Stimulated activated CD8-positive, alpha-beta memory T cell treated with anti-CD3 and anti-CD28 coated beads, Interleukin-4, amount 100 ng/mL, for 48 hours (primary cell): Measurements from ENCODE around the gene BMPR1A.
A peak's percentile ranks its signal among the peaks of the same experiment; 100 is the strongest.

Source experiments
- DNase-seq: peaks from one replicate; pipeline ENCODE4 v3.0.0-alpha.2; 2020

Gene BMPR1A

DNA sequence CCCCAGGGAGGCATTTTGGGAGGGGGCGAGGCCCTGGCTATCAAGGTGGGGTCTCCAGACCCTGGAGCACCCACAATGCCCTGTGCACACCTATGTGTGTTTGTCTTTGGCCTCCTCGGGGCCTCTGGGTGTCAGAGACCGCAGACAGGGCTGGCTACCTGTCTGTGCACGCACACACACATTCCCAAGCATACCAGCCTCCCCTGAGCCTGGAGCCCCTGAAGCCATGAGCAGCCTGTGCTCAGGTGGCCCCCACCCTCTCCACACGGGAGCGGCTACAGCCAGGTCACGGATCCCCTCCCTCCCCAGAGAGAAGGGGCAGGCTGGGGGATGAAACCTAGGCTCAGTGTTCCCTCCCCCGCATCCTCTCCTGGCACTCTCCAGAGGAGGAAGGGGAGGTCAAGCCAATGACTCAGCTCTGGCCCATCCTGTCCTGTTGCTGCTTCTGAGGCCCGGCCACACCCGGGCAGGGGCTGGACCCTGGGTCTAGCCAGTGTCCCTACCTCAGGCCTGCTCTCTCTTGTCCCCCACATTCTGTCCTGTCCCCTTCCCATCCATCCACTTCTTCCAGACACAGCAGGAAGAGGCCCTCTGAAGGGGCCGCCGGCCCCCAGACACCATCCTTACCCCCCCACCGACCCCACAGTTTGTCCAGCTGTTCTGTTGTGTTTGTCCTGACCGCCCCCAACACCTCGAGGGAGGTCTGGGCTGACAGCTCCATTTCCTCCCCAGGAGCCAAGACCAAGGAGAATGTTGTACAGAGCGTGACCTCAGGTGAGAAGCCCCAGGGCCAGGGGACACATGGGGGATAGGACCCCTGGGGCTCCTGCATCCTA lies 202.7 kb downstream of the BMPR1A start:
- no peak for DNase-seq

- no peak for DNase-seq
Measured at GRCh38 chr10:86959737-86960002, 203.3 kb downstream of the BMPR1A start.

DNA sequence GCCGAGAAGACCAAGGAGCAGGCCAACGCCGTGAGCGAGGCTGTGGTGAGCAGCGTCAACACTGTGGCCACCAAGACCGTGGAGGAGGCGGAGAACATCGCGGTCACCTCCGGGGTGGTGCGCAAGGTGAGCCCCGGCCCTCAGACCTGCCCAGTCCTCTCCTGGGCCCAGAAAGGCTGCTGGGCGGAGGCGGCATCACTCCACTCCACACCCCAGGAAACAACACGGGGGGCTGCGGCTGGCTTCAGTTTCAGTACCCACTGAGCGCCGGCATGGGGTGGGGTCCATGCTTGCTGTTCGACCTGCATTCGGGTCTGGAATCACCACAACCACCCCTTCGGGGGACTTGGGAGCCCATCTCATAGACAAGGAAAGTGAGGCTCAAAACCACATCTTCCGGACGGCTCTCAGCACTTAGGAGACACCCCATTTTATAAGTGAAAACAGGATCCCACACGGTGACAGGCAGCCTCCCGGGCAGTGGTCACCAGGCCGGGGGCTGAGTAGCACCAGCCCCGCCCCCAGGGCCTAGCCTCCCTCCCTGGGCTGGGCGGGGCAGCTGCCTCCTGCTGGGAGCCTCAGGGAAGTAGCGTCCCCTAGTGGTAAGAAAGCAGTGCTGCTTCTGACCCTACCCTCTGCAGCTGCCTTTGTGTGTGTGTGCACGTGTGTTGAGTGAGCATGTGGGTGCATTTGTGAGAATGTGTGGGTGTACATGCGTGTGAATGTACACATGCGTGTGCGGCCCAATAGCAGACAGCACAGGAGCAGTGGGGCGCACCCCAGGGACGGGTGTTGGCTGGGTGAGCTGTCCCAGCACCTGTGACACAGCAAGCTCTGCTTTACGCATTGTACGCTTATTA lies 203.8 kb downstream of the BMPR1A start:
- peak; percentile 63 for DNase-seq

GRCh38 chr10:86960863-86961434 lies 204.5 kb downstream of the BMPR1A start:
- no peak for DNase-seq

GRCh38 chr10:86961481-86962091 lies 205.2 kb downstream of the BMPR1A start:
- no peak for DNase-seq

GRCh38 chr10:86962136-86962980 lies 205.9 kb downstream of the BMPR1A start:
- peak; percentile 16 for DNase-seq

GRCh38 chr10:86962981-86963310 lies 206.5 kb downstream of the BMPR1A start:
- DNase-seq: no peak

DNA sequence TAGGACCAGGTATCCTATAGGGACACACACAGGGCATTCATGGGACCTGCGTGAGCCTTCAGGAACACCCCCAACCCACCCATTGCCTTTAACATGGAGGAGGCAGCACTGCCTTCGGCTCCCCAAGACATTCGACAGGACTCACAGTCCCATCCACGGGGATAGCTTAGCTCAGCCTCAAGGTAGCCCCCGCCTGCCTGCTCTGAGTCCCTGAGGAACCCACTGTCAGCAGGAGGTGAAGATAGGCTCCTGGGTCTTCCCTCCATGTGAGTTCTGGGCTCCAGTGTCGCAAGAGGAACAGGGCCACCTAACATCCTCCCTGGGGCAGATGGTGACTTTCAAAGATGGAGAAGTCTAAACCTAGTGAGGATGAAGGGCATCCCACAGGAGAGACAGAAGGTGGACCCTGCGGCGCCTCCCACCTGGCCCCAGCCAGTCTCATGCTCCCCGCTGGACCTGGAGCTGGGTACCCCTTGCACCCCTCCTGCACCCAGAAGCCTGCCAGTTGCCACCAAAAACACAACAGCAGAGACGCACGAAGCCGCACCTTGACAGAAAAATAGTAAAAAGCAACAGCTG lies 207.0 kb downstream of the BMPR1A start:
- no peak for DNase-seq

DNA sequence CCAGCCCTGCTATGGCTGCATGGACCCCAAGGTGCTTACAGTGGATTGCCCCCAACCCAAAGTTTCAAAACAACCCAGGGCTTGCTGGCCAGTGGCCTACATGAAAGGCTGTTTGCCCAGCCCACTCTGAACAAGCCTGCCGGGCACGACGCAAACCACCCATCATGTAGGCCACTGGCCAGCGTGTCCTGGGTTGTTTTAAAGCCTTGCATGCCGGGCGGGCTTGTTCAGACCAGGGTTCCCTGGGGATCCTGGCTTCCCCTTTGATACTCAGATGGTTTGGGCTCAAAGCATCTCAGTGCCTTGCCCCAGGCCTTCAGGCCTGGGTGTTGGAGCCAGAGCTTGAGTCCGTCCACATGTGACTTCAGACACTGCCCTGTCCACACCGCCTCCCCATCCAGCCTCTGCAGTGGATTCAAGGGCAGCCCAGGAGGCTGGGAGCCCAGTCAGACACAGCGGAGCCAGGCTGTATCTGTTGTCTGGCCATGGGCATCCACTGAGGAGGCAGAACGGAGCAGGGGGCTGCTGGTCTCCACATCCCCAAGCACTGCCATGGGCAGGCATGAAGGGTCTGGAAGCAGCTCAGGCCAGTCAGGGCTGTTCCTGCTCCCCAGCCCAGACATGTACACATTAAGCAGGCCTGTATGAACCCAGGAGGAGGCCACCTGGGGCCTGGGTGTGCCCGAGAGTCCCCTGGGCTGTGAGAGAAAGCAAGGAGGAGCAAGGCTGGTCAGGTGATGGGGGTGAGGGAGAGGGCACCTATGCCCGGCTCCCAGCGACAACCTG lies 207.8 kb downstream of the BMPR1A start:
- DNase-seq: no peak

DNA sequence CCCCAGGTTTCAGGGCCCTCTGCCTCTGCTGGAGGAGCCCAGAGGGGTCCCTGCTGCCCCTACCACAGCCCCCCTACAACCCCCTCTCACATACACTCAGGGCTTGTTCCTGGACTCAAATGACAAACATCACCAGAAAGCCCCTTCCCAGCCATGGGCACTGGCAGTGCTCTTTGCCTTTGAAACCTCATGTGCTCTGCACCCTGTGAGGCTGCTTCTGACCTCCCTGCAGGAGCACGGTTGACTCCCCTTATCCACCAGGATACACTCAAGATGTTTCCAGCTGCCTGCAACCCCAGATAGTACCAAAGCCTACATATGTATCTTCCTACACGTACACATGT lies 208.4 kb downstream of the BMPR1A start:
- DNase-seq: no peak

DNA sequence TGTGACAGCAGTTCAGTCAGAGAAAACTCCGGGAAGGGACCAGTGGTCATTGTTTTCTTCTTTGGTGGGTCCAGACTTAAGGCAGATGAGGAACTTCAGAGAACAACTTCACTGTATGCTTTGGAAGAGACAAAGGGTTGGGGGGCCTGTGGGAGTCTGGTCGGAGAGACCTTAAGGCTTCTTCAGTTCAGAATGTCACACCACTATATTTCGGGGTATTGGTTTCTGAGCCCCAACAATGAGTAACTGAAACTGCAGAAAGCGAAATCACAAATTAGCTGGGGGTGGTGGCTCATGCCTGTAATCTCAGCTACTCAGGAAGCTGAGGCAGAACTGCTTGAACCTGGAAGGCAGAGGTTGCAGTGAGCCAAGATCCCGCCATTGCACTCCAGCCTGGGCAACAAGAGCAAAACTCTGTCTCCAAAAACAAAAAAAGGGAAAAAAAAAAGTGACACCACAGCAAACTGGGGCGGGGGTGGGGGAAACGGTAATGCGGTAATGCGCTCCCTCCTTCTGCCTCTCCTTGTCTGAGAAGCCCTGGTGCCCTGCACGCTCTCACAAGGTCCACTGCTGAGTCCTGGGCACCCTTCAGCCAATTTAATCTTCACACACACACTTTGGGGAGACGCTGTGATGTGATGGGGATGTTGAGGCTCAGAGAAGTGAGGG lies 209.7 kb downstream of the BMPR1A start:
- no peak for DNase-seq

DNA sequence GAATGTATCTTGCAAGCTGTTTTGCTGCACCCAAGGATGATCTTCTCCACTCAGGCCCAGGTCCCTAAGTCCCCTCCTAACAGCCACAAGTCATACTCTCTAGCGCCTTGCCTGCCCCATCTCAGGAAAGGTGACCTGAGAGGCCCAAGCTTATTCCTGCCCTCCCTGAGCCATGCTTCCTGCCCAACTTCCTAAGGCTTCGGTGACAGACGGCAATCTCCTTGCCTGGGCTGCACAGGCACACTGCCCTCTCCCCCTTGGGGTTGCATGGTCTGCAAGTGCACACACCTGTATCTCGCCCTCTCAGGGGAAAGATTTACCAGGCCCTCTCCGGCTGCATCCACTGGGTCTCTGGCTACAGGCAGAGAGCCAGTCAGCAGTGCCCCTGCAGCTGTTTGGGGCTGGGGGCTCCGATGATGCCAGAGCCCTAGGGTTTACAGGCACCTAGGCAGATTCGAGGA lies 211.1 kb downstream of the BMPR1A start:
- DNase-seq: no peak

- no peak for DNase-seq
Measured at GRCh38 chr10:86968271-86968993, 212.0 kb downstream of the BMPR1A start, which contains the start of gene ADIRF. Gene ADIRF (plus strand): TSS chr10:86968482. CDS start chr10:86968545, 63 bp downstream.

DNA sequence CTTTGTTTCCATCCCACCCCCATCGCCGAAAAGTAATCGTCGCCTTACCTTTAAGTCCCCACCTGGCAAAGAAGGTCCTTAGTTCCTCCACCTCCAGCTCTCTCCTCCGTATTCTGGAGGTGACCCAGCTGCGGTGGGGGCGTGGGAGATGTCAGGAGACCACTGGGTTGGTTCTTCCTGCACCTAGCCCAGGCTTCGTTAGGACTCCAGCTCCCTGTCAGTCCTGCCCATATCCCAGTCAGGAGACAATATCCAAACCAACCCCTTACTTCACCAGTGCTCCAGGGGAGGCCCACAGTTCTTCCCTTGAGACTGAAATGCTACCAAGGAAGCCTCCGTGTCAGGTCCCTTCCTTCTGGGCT lies 212.6 kb downstream of the BMPR1A start:
- no peak for DNase-seq

DNA sequence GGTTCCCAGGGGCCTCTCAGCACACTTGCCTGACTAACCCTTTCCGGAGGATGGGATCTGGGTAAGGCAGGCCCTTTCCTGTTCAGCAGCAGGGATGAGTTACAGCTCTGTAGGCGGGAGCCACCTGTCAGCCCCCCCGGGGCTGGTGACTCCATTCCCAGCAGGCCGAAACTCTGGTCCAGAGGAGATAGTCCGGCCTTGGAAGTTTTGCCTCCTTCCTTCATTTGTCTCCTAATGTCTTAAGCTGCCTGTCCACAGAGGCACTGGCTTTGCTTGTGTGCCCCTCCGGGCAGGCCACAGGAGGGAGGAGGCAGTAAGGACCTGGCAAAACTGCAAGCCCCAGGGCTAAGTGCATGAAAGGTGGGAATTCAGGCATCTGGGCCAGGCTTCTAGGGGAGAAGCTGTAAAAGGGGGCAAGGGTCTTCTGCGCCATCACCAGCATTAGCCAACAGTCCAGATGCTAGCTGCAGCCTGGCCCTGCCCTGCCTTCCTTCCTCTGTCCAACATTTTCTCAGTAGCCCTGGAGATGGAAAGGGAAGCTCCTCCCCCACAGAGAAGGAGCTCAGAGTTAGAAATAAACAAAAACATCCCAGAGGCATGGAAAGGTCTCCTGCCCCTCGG lies 213.1 kb downstream of the BMPR1A start:
- no peak for DNase-seq

DNA sequence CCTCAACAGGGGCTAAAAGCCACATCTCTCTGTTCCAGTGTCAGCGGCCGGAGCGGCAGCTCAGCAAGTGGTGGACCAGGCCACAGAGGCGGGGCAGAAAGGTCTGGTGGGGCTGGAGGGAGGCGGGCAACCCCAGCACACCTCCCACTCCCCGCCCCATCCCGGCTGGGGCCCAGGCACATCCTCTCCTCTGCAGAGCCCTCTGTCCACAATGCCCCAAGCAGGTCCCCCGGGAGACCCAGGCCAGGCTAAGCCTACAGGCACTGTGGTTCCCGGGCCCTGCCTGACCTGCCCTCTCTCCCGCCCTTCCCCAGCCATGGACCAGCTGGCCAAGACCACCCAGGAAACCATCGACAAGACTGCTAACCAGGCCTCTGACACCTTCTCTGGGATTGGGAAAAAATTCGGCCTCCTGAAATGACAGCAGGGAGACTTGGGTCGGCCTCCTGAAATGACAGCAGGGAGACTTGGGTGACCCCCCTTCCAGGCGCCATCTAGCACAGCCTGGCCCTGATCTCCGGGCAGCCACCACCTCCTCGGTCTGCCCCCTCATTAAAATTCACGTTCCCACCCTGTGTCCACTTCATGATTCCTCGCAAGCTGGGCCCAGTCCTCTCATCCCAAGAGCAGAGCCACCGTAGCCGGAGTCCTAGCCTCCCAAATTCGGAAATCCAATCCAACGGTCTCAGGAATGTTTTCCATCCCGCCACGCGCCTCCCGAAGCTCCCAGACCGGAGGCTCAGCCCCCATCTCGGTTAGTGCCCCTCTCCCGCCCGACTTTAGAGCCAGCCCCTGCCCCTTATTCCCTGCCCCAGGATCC lies 214.0 kb downstream of the BMPR1A start:
- DNase-seq: no peak

DNA sequence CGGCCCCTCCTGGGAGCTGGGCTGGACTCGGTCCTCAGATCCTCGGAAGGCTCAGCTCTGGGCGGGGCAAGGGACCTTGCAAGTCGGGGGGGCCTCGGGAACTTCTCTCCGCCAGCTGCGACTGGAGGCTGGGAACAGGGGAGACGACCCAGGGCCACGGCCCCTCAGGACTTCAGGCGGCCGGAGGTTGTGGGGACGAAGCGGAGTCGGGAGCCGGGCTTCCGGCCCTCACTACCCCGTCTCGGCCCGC lies 214.5 kb downstream of the BMPR1A start:
- DNase-seq: no peak

GRCh38 chr10:86971232-86971991 lies 215.0 kb downstream of the BMPR1A start:
- DNase-seq: peak; percentile 87
